K562 (cell line): Measurements from ENCODE around the gene POLG. TPM values are rescaled to one million over a fixed set of nuclear protein-coding genes. Genes with fewer than 3 reads are reported as not detected.

Experiments used
- ATAC-seq: fragments of 200-7000 bp; cut with Tn5 transposase; 3 replicates; pipeline ENCODE4 v1.9.1; 2020; ENCODE audit warnings: moderate library complexity
- BruUV-seq: library from RNA; stranded (reverse); fragments of 400-500 nt; replicated peaks from 2 replicates; lab custom pipeline; 2021; lab: Mats Ljungman, UMichigan
- CTCF ChIA-PET: fragments of 300-600 bp; formaldehyde crosslinking; extraction: SDS; loops from one replicate; lab custom pipeline; 2021; ENCODE audit warnings: low intra/inter-chr PET ratio; lab: Yijun Ruan, JAX
- POLR2A ChIA-PET: fragments of 300-600, 350-650 bp; sonication (Branson Sonifier 250); formaldehyde crosslinking; extraction: SDS; loops from one replicate; lab custom pipeline; 2021; ENCODE audit warnings: antibody characterized with exemption, inconsistent platforms; lab: Yijun Ruan, JAX
- DNase-seq, 4 experiments: peaks; one replicate each; pipeline versions ENCODE4 v3.0.0 to v3.0.0-alpha.2; 2011 to 2018; ENCODE audit warnings: low spot score in 3 of 4, mixed read lengths in 3 of 4; ENCODE audit errors: extremely low read depth in 1 of 4
- FAIRE-seq: peaks from 2 replicates; lab custom pipeline; 2011; peaks lifted over from hg19 to GRCh38; lab: Jason Lieb, UNC
- H2AFZ ChIP-seq: 2 replicates; pipeline ENCODE4 v1.6.0; 2011; ENCODE audit warnings: low read depth, low read length, control low read depth, inconsistent platforms
- H3K27ac ChIP-seq: fragments of 200-600 bp; 3 replicates; pipeline ENCODE4 v1.8.0; 2011; ENCODE audit warnings: low read depth, mild to moderate bottlenecking, control low read depth, inconsistent platforms, low read length, moderate library complexity, mixed read lengths; ENCODE audit errors: extremely low read depth
- H3K27me3 ChIP-seq, 2 experiments: fragments of 300-600 bp in 1 of 2; 2 replicates in 1 of 2; 3 replicates in 1 of 2; pipeline versions ENCODE4 v1.6.0 to v1.8.0; 2011; ENCODE audit warnings: inconsistent platforms in 2 of 2, low read length in 2 of 2, mild to moderate bottlenecking in 1 of 2, mixed read lengths in 1 of 2, moderate library complexity in 1 of 2; ENCODE audit not compliant: control insufficient read depth in 2 of 2, insufficient read depth in 2 of 2
- H3K36me3 ChIP-seq: fragments of 300-600 bp; 3 replicates; pipeline ENCODE4 v1.8.0; 2011; ENCODE audit warnings: mild to moderate bottlenecking, low read length, inconsistent platforms; ENCODE audit not compliant: control insufficient read depth, insufficient read depth
- H3K4me1 ChIP-seq, 2 experiments: fragments of 200-600 bp in 1 of 2; replicated peaks in 1 of 2; 2 replicates in 1 of 2; 3 replicates in 1 of 2; pipeline versions ENCODE4 v1.5.1 to v1.8.0; 2011; ENCODE audit warnings: inconsistent platforms in 2 of 2, low read length in 2 of 2, mild to moderate bottlenecking in 1 of 2, mixed read lengths in 1 of 2, moderate library complexity in 1 of 2; ENCODE audit not compliant: control insufficient read depth in 2 of 2, insufficient read depth in 2 of 2
- H3K4me2 ChIP-seq: 2 replicates; pipeline ENCODE4 v1.6.1; 2011; ENCODE audit warnings: low read length, control low read depth, inconsistent platforms, mixed read lengths; ENCODE audit not compliant: insufficient read depth
- H3K4me3 ChIP-seq: fragments of 200-600 bp; sonication (generic), shearing (Covaris generic); 2 replicates; pipeline ENCODE4 v1.5.1; 2016; ENCODE audit warnings: control low read depth, inconsistent platforms
- H3K79me2 ChIP-seq: fragments of 200-600 bp; 3 replicates; pipeline ENCODE4 v1.8.0; 2011; ENCODE audit warnings: low read length, inconsistent platforms; ENCODE audit not compliant: control insufficient read depth, insufficient read depth
- H3K9ac ChIP-seq, 2 experiments: 2 replicates each; pipeline versions ENCODE4 v1.6.0 to v1.6.1; 2011; ENCODE audit warnings: low read depth in 2 of 2, low read length in 2 of 2, control low read depth in 1 of 2, inconsistent platforms in 1 of 2, mild to moderate bottlenecking in 1 of 2, mixed read lengths in 1 of 2; ENCODE audit not compliant: insufficient read depth in 1 of 2
- H3K9me1 ChIP-seq: one replicate; pipeline ENCODE4 v1.6.0; 2011; ENCODE audit warnings: inconsistent platforms, mild to moderate bottlenecking, low read length, moderate library complexity; ENCODE audit not compliant: control insufficient read depth, insufficient read depth
- H3K9me3 ChIP-seq: replicated peaks from 2 replicates; pipeline ENCODE4 v1.5.1; 2011; ENCODE audit warnings: low read depth, low read length, inconsistent platforms; ENCODE audit not compliant: control insufficient read depth, insufficient read depth
- H4K20me1 ChIP-seq: replicated peaks from 2 replicates; pipeline ENCODE4 v1.6.1; 2011; ENCODE audit warnings: low read length, inconsistent platforms, mixed read lengths; ENCODE audit not compliant: control insufficient read depth, insufficient read depth
- BCLAF1 ChIP-seq, 2 experiments: fragments of 450-650 bp in 1 of 2; IDR thresholded peaks; 2 replicates each; pipeline ENCODE4 v1.6.1; 2011 to 2017; ENCODE audit warnings: low read depth in 2 of 2, antibody characterized with exemption in 1 of 2, borderline replicate concordance in 1 of 2, low read length in 1 of 2, mild to moderate bottlenecking in 1 of 2, mixed read lengths in 1 of 2; ENCODE audit not compliant: control insufficient read depth in 1 of 2
- CHD4 ChIP-seq: fragments of 200-600 bp; sonication (generic); IDR thresholded peaks from 3 replicates; pipeline ENCODE4 v1.6.1; 2012; ENCODE audit warnings: low read depth, mild to moderate bottlenecking, mixed read lengths, low read length, inconsistent platforms; ENCODE audit not compliant: insufficient read depth, insufficient replicate concordance, poor library complexity, severe bottlenecking
- FOSL1 ChIP-seq: fragments of 200-800 bp; sonication (Bioruptor generic); conservative IDR thresholded peaks from 2 replicates; pipeline ENCODE4 v1.6.1; 2016; ENCODE audit warnings: missing genetic modification characterization, missing compliant biosample characterization
- HES1 ChIP-seq: fragments of 450-650 bp; IDR thresholded peaks from 2 replicates; pipeline ENCODE4 v1.6.1; 2016; ENCODE audit warnings: low read depth, mild to moderate bottlenecking, moderate library complexity
- HMG20B ChIP-seq: fragments of 250-450 bp; sonication (Bioruptor Pico); IDR thresholded peaks from 2 replicates; pipeline ENCODE4 v1.5.0; 2021; ENCODE audit warnings: mild to moderate bottlenecking
- JUNB ChIP-seq: fragments of 450-650 bp; formaldehyde crosslinking; conservative IDR thresholded peaks from 2 replicates; pipeline ENCODE4 v1.4.0; 2020; ENCODE audit warnings: mild to moderate bottlenecking
- NFE2L1 ChIP-seq: fragments of 450-650 bp; IDR thresholded peaks from 2 replicates; pipeline ENCODE4 v1.6.1; 2016; ENCODE audit warnings: missing genetic modification characterization, low read depth, mild to moderate bottlenecking, missing compliant biosample characterization, moderate library complexity, borderline replicate concordance
- NFRKB ChIP-seq: fragments of 450-650 bp; IDR thresholded peaks from 2 replicates; pipeline ENCODE4 v1.6.1; 2016; ENCODE audit warnings: low read depth
- NFXL1 ChIP-seq: fragments of 450-650 bp; formaldehyde crosslinking; IDR thresholded peaks from 2 replicates; pipeline ENCODE4 v1.4.0; 2021; ENCODE audit warnings: mild to moderate bottlenecking
- RAD51 ChIP-seq: fragments of 450-650 bp; IDR thresholded peaks from 2 replicates; pipeline ENCODE4 v1.7.1; 2016; ENCODE audit warnings: low read depth, mild to moderate bottlenecking, borderline replicate concordance
- ZC3H11A ChIP-seq: IDR thresholded peaks from 2 replicates; pipeline ENCODE4 v1.6.1; 2012; ENCODE audit warnings: low read depth, low read length, improper control_type of control experiment
- ZFP36 ChIP-seq: fragments of 150-350 bp; IDR thresholded peaks from 2 replicates; pipeline ENCODE4 v1.6.1; 2018; ENCODE audit warnings: low read length, low read depth; ENCODE audit not compliant: partially characterized antibody
- ZNF639 ChIP-seq, 2 experiments: fragments of 200-800 bp in 1 of 2; sonication (Bioruptor generic) in 1 of 2; sonication (generic) in 1 of 2; formaldehyde crosslinking in 1 of 2; IDR thresholded peaks in 1 of 2; conservative IDR thresholded peaks in 1 of 2; 2 replicates each; pipeline versions ENCODE4 v1.5.0 to v1.6.1; 2016 to 2020; ENCODE audit warnings: missing compliant biosample characterization in 1 of 2, missing genetic modification characterization in 1 of 2, missing genetic modification reagents in 1 of 2
- WGBS: fragments of 100-300 bp; shearing (Covaris generic); methylation state at CpG from one replicate; pipeline ENCODE4 v1.1.6; 2016; ENCODE audit warnings: low coverage, mixed read lengths; ENCODE audit not compliant: insufficient coverage; ENCODE audit errors: missing lambda C conversion rate; 5-methylcytosine and 5-hydroxymethylcytosine counted together
- in situ Hi-C: fragments of 300-500 bp; cut with MboI; formaldehyde crosslinking; loops from 4 replicates; pipeline ENCODE4 v1.15.0; 2018; ENCODE audit warnings: inconsistent platforms, mixed read lengths
- intact Hi-C: fragments of 100-400 bp; cut with micrococcal nuclease; formaldehyde crosslinking; loops from 2 replicates; pipeline ENCODE4 v1.14.2; 2022
- polyA plus RNA-seq, 8 experiments: library from polyadenylated mRNA; depleted of rRNA in 4 of 8; stranded (reverse) in 5 of 8; unstranded in 3 of 8; fragments of >200 nt; fragmentation: Nextera tagmentation in 2 of 8; fragmentation: Illumina TruSeq in 1 of 8; extraction: Ambion mirVana in 2 of 8; extraction: Trizol in 1 of 8; gene quantifications; 2 replicates each; pipeline versions ENCODE4 v1.2.1 to v1.2.3, GENCODE V29; 2011 to 2014; ENCODE audit warnings: inconsistent platforms in 1 of 8, missing spikeins in 1 of 8
- total RNA-seq, 7 experiments: library from RNA; depleted of rRNA in 6 of 7; stranded (reverse); fragments of >200 nt in 6 of 7; fragmentation: Illumina TruSeq in 2 of 7; extraction: Trizol in 2 of 7; gene quantifications; 2 replicates each; pipeline versions ENCODE4 v1.2.1 to v1.2.3, GENCODE V29; 2011 to 2021; ENCODE audit warnings: low replicate concordance in 1 of 7

The POLG gene
- total and polyA plus RNA-seq, 9 of the 15 experiments (the other 6 are each of a cell fraction or from before 2014, with no cell fraction given), result 15.2 to 83.8 (median 38.6) TPM

GRCh38 chr15:89377024-89377841, 42.6 kb upstream of the POLG start (continued):
- no peak for TF ChIP-seq CHD4
- no peak for TF ChIP-seq ZFP36
- TF ChIP-seq FOSL1, result no peak
- no peak for TF ChIP-seq ZNF639 (CRISPR knock-in tag; conservative IDR thresholded peaks at IDR 0.05 in 1 of 2, IDR thresholded peaks at IDR 0.05 in 1 of 2)
- TF ChIP-seq RAD51, result no peak
- TF ChIP-seq, all 486 proteins: peak for 0

GRCh38 chr15:89376388-89376787, 41.8 kb upstream of the POLG start:
- ChIA-PET CTCF (no interaction called here), POLR2A (interaction anchor here (0.6 to 1.1 kb wide), 3 partner anchors 14 to 156 kb away, joined by 3 to 6 read pairs (median 3); no protein-coding TSS in a partner anchor)
- BruUV-seq, result no TSS peak
- H2AFZ ChIP-seq, result no peak overlapping the region
- H3K27ac ChIP-seq, result no peak overlapping the region
- H3K4me1 ChIP-seq, result peaks cover 0 to 26% of the 10 kb centered on the region in 2 experiments; a peak in 1 of 5 replicates
- no peak overlapping the region for H3K4me3 ChIP-seq
- no peaks in the 10 kb centered on the region for H3K9me1 ChIP-seq
- no peaks in the 10 kb centered on the region for H3K36me3 ChIP-seq
- H3K79me2 ChIP-seq, result no peaks in the 10 kb centered on the region
- H3K9me3 ChIP-seq, result no peaks in the 10 kb centered on the region
- H4K20me1 ChIP-seq, result no peaks in the 10 kb centered on the region; the same call in none of the 2 replicates
- H3K9ac ChIP-seq, result no peak overlapping the region
- DNase-seq, result no peak
- WGBS, result 0% methylated on average over 2 of the region's 2 CpGs
- in situ Hi-C loops (no loop called here), intact Hi-C loops (no loop called here)
- ATAC-seq, result no peak
- H3K4me2 ChIP-seq, result no peak overlapping the region
- H3K27me3 ChIP-seq, result peaks cover 51 to 76% of the 10 kb centered on the region in 2 experiments
- FAIRE-seq, result no peak
- TF ChIP-seq ZC3H11A (no peak), NFXL1 (CRISPR knock-in tag) (no peak), NFE2L1 (no peak), HES1 (no peak), BCLAF1 (IDR thresholded peaks at IDR 0.05; ENCODE audit: borderline replicate concordance in 1 of 2, control insufficient read depth in 1 of 2, low read depth in 2 of 2, low read length in 1 of 2) (no peak), NFRKB (no peak), JUNB (CRISPR knock-in tag) (no peak), HMG20B (CRISPR knock-in tag) (no peak)
